Prostate gland (tissue), 2 donors: ENCODE measurements around the gene ADD2. TPM values are rescaled to one million over a fixed set of nuclear protein-coding genes. Genes with fewer than 3 reads are reported as not detected.
"Not testable (repeated sequence)": the region's sequence is repeated elsewhere in the genome, so short reads cannot be mapped to it uniquely, and the experiment has no call there.

Experiments used
- DNase-seq: peaks from one replicate; pipeline ENCODE4 v3.0.0-alpha.2; 2019; ENCODE audit warnings: low spot score
- H3K27ac ChIP-seq, 2 donors: fragments of 200-600 bp; sonication (generic); 2 replicates each; pipeline ENCODE4 v1.5.1; 2017 to 2019
- H3K27me3 ChIP-seq: fragments of 200-600 bp; sonication (generic); replicated peaks from 2 replicates; pipeline ENCODE4 v1.5.1; 2019; ENCODE audit not compliant: insufficient read depth
- H3K36me3 ChIP-seq, 2 donors: fragments of 200-600 bp; sonication (generic); 1 replicate in 1 of 2; 2 replicates in 1 of 2; pipeline versions ENCODE4 v1.5.1 to v1.8.1; 2017 to 2019
- H3K4me1 ChIP-seq: fragments of 200-600 bp; sonication (generic); replicated peaks from 2 replicates; pipeline ENCODE4 v1.5.1; 2019
- H3K4me3 ChIP-seq, 2 donors: fragments of 200-600 bp; sonication (generic); 2 replicates each; pipeline ENCODE4 v1.5.1; 2017 to 2019
- H3K9me3 ChIP-seq: fragments of 200-600 bp; sonication (generic); 2 replicates; pipeline ENCODE4 v1.5.1; 2017
- POLR2A ChIP-seq: fragments of 450-650 bp; IDR thresholded peaks from one replicate; pipeline ENCODE4 v1.6.1; 2016; ENCODE audit warnings: antibody characterized with exemption, mild to moderate bottlenecking
- POLR2AphosphoS5 ChIP-seq: sonication (generic); formaldehyde crosslinking; IDR thresholded peaks from one replicate; pipeline ENCODE4 v1.6.1; 2017; ENCODE audit warnings: antibody characterized with exemption
- WGBS: methylation state at CpG from one replicate; pipeline ENCODE4 v1.1.5; 2018; 5-methylcytosine and 5-hydroxymethylcytosine counted together
- intact Hi-C: fragments of 100-400 bp; cut with DNase I; formaldehyde crosslinking; loops from one replicate; pipeline ENCODE4 v1.14.2; 2022
- total RNA-seq, 2 donors: library from RNA; depleted of rRNA; stranded (reverse); fragments of >200 nt; gene quantifications; one replicate each; pipeline ENCODE4 v1.1.0, GENCODE V29; 2016
- TF ChIP-seq, protein P1 (sequence below), 4 experiments: fragments of 200-600 bp in 2 of 4; fragments of 450-650 bp in 2 of 4; sonication (generic) in 2 of 4; IDR thresholded peaks; 1 replicate in 3 of 4; 2 replicates in 1 of 4; pipeline ENCODE4 v1.5.1; 2016 to 2019; ENCODE audit warnings: antibody characterized with exemption in 4 of 4, mild to moderate bottlenecking in 2 of 4, moderate library complexity in 2 of 4

The ADD2 gene
- total RNA-seq, 2 donors from 2014 or later: 0.32 to 3.1 TPM

DNA sequence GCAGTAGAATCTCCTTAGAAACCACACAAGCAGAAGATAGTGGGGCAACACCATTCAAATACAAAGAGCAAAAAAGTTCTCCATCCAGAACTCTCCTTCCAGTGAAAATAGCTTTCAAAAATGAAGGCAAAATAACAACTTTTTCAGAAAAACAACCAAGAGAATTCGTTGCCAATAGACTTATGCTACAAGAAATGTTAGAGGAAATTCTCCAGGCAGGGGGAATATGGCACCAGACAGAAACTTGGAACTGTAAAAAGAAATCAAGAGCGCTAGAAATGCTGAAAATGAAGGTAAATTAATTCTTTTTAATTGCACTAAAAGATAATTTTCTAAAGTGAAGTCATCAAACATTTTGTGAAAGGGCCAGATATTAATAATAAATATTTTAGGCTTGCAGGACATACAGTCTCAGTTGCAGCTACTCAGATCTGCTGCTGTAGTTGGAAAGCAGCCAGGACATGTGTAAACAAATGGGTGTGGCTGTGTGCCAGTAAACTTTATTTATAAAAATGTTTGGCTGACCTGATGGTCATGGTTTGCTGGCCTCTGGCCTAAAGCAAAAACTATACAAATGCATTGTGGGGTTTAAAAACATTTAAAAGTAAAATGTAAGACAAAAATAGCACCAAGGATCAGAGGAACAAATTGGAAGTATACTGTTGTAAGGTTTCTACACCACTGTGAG is 140.6 kb downstream of the ADD2 start:
- Histone ChIP-seq H3K27ac (no peak overlapping the region), H3K36me3 (no peaks in the 10 kb centered on the region), H3K27me3 (no peaks in the 10 kb centered on the region), H3K4me1 (no peaks in the 10 kb centered on the region), H3K9me3 (no peaks in the 10 kb centered on the region), H3K4me3 (no peak overlapping the region)
- 68% methylated on average over 2 of the region's 2 CpGs for WGBS
- intact Hi-C loops: no loop called here
- TF ChIP-seq, protein P1, sequence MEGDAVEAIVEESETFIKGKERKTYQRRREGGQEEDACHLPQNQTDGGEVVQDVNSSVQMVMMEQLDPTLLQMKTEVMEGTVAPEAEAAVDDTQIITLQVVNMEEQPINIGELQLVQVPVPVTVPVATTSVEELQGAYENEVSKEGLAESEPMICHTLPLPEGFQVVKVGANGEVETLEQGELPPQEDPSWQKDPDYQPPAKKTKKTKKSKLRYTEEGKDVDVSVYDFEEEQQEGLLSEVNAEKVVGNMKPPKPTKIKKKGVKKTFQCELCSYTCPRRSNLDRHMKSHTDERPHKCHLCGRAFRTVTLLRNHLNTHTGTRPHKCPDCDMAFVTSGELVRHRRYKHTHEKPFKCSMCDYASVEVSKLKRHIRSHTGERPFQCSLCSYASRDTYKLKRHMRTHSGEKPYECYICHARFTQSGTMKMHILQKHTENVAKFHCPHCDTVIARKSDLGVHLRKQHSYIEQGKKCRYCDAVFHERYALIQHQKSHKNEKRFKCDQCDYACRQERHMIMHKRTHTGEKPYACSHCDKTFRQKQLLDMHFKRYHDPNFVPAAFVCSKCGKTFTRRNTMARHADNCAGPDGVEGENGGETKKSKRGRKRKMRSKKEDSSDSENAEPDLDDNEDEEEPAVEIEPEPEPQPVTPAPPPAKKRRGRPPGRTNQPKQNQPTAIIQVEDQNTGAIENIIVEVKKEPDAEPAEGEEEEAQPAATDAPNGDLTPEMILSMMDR (IDR thresholded peaks at IDR 0.05): no peak
- TF ChIP-seq POLR2AphosphoS5 (no peak), POLR2A (no peak)
- no peak for DNase-seq

DNA sequence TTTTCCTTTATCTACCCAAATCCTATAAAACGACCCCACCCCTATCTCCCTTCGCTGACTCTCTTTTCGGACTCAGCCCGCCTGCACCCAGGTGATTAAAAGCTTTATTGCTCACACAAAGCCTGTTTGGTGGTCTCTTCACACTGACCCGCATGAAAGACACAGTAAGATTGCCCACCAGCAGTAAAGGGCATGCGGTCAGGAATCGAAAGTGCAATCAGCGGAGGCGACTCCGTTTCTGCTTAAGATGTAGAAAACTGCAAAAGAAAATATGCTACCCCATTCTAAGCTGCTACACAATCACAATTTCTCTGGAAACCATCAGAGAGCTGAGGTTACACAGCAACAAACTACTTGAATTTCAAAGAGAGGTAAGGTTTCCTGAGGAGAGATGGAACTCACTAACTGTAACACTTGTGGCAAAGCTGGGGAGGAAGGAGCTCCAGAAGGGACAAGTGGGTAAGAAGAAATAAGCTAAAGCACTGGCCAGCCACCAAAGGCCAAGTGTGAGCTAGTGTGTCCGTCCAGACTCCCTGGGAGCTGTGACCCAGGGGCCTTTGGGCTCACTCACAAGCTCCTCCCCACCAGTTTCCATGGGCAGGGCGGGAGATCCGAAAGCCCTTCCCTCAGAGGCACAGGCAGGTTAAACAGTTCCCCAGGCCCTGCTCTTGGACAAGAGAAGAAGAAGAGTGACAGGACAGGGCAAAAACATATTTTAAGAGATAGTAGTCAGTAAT is 141.6 kb downstream of the ADD2 start:
- TF ChIP-seq, protein P1 (IDR thresholded peaks at IDR 0.05): no peak
- no peak for TF ChIP-seq POLR2AphosphoS5
- TF ChIP-seq POLR2A: no peak
- Histone ChIP-seq H3K27ac (no peak overlapping the region), H3K4me3 (no peak overlapping the region), H3K9me3 (no peaks in the 10 kb centered on the region), H3K27me3 (no peaks in the 10 kb centered on the region), H3K4me1 (no peaks in the 10 kb centered on the region), H3K36me3 (no peaks in the 10 kb centered on the region)
- DNase-seq: no peak
- WGBS: 77% methylated on average over 13 of the region's 13 CpGs
- intact Hi-C loops: no loop called here

DNA sequence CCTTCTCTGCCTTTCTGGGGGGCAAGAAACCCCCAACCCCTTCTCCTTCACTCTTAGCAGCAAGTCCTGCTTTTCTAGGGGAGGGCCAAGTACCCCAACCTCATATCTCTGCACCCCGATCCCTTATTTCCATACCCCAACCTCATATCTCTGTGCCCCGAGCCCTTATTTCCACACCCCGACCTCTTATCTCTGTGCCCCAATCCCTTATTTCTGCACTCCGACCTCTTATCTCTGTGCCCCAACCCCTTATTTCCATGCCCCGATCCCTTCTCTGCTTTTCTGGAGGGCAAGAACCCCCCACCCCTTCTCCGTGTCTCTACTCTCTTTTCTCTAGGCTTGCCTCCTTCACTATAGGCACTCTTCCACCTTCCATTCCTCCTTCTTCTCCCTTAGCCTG is 146.5 kb downstream of the ADD2 start:
- H3K36me3 ChIP-seq, H3K27ac ChIP-seq, H3K4me1 ChIP-seq, intact Hi-C loops, H3K9me3 ChIP-seq, H3K27me3 ChIP-seq, H3K4me3 ChIP-seq, DNase-seq: not testable (repeated sequence)
- 94% methylated on average over 6 of the region's 6 CpGs for WGBS

DNA sequence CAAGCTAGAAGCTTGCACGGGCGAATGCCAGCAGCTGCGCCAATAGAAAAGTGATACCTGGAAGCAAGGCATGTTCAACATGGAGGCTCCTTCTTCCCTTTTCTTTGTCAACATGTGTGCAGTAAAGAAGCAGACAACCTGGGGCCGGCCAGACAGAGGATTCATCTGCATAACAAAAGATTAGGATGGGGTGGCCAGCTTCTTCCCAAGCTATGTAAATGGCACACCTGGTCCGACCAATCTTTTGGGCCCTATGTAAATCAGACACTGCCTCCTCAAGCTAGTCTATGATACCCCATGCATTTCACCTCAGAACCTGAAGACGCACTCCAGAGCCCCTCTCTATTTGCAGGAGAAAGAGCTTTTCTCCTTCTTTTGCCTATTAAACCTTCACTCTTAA is 148.0 kb downstream of the ADD2 start:
- intact Hi-C loops: no loop called here
- WGBS: 55% methylated on average over 6 of the region's 6 CpGs

DNA sequence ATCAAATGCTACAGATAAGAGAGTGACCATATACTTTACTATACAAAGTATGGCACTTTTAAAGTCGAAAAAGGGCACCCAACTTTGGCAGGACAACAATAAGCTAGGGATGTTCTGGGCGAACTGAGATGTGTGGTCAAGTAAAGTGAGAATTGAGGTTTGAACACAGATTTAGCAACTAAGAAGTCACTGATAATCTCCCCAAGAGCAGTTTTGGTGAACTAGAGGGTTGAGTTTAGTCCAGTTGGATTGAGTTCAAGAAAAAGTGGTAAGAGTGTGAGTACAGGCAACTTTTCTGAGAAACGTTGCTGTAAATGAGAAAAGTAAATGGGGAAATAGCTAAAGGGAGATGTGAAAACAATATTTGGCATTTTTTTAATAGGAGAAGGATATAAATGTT is 148.8 kb downstream of the ADD2 start:
- DNase-seq: no peak
- TF ChIP-seq POLR2A (no peak), POLR2AphosphoS5 (no peak)
- TF ChIP-seq, protein P1 (IDR thresholded peaks at IDR 0.05): no peak
- Histone ChIP-seq H3K4me3 (no peak overlapping the region), H3K36me3 (no peaks in the 10 kb centered on the region), H3K9me3 (no peaks in the 10 kb centered on the region), H3K27ac (no peak overlapping the region), H3K27me3 (no peaks in the 10 kb centered on the region), H3K4me1 (no peaks in the 10 kb centered on the region)
- 70% methylated on average over 3 of the region's 3 CpGs for WGBS
- intact Hi-C loops: no loop called here

More for the DNA sequence above, 148.0 kb downstream of the ADD2 start:
- H3K4me3 ChIP-seq: no peak overlapping the region
- H3K27ac ChIP-seq: no peak overlapping the region
- no peaks in the 10 kb centered on the region for H3K36me3 ChIP-seq
- no peak for TF ChIP-seq POLR2AphosphoS5
- no peak for TF ChIP-seq POLR2A
- TF ChIP-seq, protein P1 (IDR thresholded peaks at IDR 0.05): no peak
- H3K27me3 ChIP-seq: no peaks in the 10 kb centered on the region
- no peaks in the 10 kb centered on the region for H3K4me1 ChIP-seq
- H3K9me3 ChIP-seq: no peaks in the 10 kb centered on the region
- DNase-seq: no peak
